ENCODE results near the gene PTGES. TPM values are rescaled to one million over a fixed set of nuclear protein-coding genes. Genes with fewer than 3 reads are reported as not detected.

The PTGES gene
- total RNA-seq, 3 donors from 2014 or later (not counting 1 experiment from before 2014, with no cell fraction given): 0.28 to 0.47 (median 0.39) TPM

DNA sequence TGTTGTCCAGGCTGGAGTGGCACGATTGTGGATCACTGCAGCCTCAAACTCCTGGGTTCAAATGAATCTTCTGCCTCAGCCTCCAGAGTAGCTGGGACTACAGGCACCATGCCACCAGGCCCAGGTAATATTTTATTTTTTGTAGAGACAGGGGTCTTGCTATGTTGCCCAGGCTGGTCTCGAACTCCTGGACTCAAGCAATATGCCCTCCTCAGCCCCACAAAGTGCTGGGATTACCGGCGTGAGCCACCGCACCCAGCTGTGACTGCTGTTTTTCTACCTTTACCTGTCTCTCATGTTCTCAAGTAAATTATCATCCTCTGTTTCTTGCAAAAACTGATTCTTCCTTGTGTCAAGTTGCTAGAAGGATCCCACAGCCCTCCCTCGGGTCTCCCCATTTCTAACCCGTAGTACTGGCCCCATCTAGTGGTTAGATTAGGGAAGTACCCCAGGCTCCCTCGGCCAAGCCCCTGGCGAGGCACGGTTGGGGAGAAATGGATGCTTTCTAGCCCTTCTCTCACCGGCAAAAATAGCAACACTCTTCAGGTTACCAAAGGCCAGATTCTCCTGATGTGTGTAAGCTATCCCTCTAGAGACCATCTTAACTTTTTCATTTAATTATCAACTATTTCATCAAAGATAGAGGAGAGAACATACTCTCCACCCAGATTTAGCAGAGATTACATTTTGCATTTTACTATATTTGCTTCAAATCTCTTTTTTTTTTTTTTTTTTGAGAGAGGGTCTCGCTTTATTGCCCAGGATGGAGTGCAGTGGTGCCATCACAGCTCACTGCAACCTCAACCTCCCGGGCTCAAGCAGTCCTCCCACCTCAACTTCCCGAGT lies 30.9 kb upstream of the PTGES start:
- 37% methylated on average over 13 of the region's 14 CpGs for WGBS (ENCODE audit: insufficient coverage)
- H3K4me1 Mint-ChIP-seq: peaks cover 0 to 6% of the 10 kb centered on the region in 2 donors
- H3K27ac Mint-ChIP-seq: no peak overlapping the region
- intact Hi-C loops (cut with micrococcal nuclease): loop anchor here (1.0 to 2.0 kb wide), 4 partner anchors 46 to 653 kb away; partner anchors contain the start of gene ASB6
- peaks cover 23 to 27% of the 10 kb centered on the region in 2 donors for H3K27me3 Mint-ChIP-seq (ENCODE audit: low read depth in 2 of 2)
- no peaks in the 10 kb centered on the region for H3K36me3 ChIP-seq (ENCODE audit: control insufficient read depth, insufficient read depth, low read length)
- H3K36me3 Mint-ChIP-seq: no peaks in the 10 kb centered on the region
- H3K9me3 Mint-ChIP-seq: no peaks in the 10 kb centered on the region
- no peaks in the 10 kb centered on the region for H3K27me3 ChIP-seq (ENCODE audit: control insufficient read depth, insufficient read depth, low read length)
- H3K4me3 Mint-ChIP-seq: no peak overlapping the region
- no peak overlapping the region for H3K27ac ChIP-seq (ENCODE audit: low read length)
- no peaks in the 10 kb centered on the region for H3K9me3 ChIP-seq (ENCODE audit: control insufficient read depth, insufficient read depth, low read length)
- H3K4me1 ChIP-seq (ENCODE audit: control insufficient read depth, insufficient read depth, low read length): no peaks in the 10 kb centered on the region
- peak; percentile 84 for TF ChIP-seq CTCF (IDR thresholded peaks at IDR 0.05)
- DNase-seq: peak; percentile 50 to 84
- H3K4me3 ChIP-seq (ENCODE audit: low read length): no peak overlapping the region
- ATAC-seq: peak; percentile 93 to 100 (median 99)

GRCh38 chr9:129781981-129782380 lies 29.1 kb upstream of the PTGES start:
- Histone ChIP-seq H3K9me3 (ENCODE audit: control insufficient read depth, insufficient read depth, low read length) (no peaks in the 10 kb centered on the region), H3K27me3 (ENCODE audit: control insufficient read depth, insufficient read depth, low read length) (no peaks in the 10 kb centered on the region), H3K4me1 (ENCODE audit: control insufficient read depth, insufficient read depth, low read length) (peaks cover 10% of the 10 kb centered on the region), H3K27ac (ENCODE audit: low read length) (no peak overlapping the region), H3K4me3 (ENCODE audit: low read length) (no peak overlapping the region), H3K36me3 (ENCODE audit: control insufficient read depth, insufficient read depth, low read length) (no peaks in the 10 kb centered on the region)
- no peak overlapping the region for H3K27ac Mint-ChIP-seq
- ATAC-seq (no peak), DNase-seq (no peak)
- no peaks in the 10 kb centered on the region for H3K36me3 Mint-ChIP-seq
- H3K9me3 Mint-ChIP-seq: no peaks in the 10 kb centered on the region
- intact Hi-C loops (cut with micrococcal nuclease): loop anchor here (2.0 kb wide), 2 partner anchors 55 to 651 kb away; no protein-coding TSS in a partner anchor
- H3K4me1 Mint-ChIP-seq: peaks cover 8 to 17% of the 10 kb centered on the region in 2 donors
- H3K27me3 Mint-ChIP-seq (ENCODE audit: low read depth in 2 of 2): peaks cover 23% of the 10 kb centered on the region in 2 donors
- H3K4me3 Mint-ChIP-seq: no peak overlapping the region
- WGBS (ENCODE audit: insufficient coverage): 90% methylated on average over 5 of the region's 5 CpGs
- TF ChIP-seq CTCF (IDR thresholded peaks at IDR 0.05): no peak

DNA sequence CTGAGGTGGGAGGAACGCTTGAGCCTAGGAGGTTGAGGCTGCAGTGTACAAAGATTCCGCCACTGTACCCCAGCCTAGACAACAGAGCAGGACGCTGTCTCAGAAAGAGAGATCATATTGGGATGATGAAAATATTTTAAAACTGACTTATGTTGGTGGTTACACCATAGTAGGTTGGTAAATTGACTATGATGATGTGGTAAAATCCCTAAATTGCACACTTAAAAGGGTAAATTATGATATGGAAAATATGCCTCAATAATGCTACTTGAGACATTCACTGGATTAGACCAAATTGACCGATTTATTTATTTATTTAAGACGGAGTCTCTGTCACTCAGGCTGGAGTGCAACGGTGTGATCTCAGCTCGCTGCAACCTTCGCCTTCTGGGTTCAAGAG lies 28.3 kb upstream of the PTGES start:
- Mint-ChIP-seq H3K4me3 (no peak overlapping the region), H3K36me3 (no peaks in the 10 kb centered on the region), H3K27ac (no peak overlapping the region), H3K4me1 (peaks cover 10 to 24% of the 10 kb centered on the region in 2 donors), H3K27me3 (ENCODE audit: low read depth in 2 of 2) (peaks cover 14 to 20% of the 10 kb centered on the region in 2 donors), H3K9me3 (no peaks in the 10 kb centered on the region)
- peaks cover 17% of the 10 kb centered on the region for H3K4me1 ChIP-seq (ENCODE audit: control insufficient read depth, insufficient read depth, low read length)
- no peak overlapping the region for H3K4me3 ChIP-seq (ENCODE audit: low read length)
- H3K27me3 ChIP-seq (ENCODE audit: control insufficient read depth, insufficient read depth, low read length): no peaks in the 10 kb centered on the region
- WGBS (ENCODE audit: insufficient coverage): 93% methylated on average over 8 of the region's 8 CpGs
- no peak for TF ChIP-seq CTCF (IDR thresholded peaks at IDR 0.05)
- DNase-seq: no peak
- H3K9me3 ChIP-seq (ENCODE audit: control insufficient read depth, insufficient read depth, low read length): no peaks in the 10 kb centered on the region
- no peak overlapping the region for H3K27ac ChIP-seq (ENCODE audit: low read length)
- no peaks in the 10 kb centered on the region for H3K36me3 ChIP-seq (ENCODE audit: control insufficient read depth, insufficient read depth, low read length)
- intact Hi-C loops (cut with micrococcal nuclease): no loop called here
- no peak for ATAC-seq

Measured in natural killer cell (primary cell).